Ammon's horn (tissue), 1 donor: ENCODE data around the gene DENND4C.
"Not testable (repeated sequence)": the region's sequence is repeated elsewhere in the genome, so short reads cannot be mapped to it uniquely, and the experiment has no call there.

Experiments
- DNase-seq: peaks from one replicate; pipeline ENCODE4 v3.0.0-alpha.2; 2016; ENCODE audit warnings: low spot score

Gene DENND4C

GRCh38 chr9:19411316-19411715 lies 180.8 kb downstream of the DENND4C start:
- no peak for DNase-seq

- not testable (repeated sequence) for DNase-seq
These were observed 183.0 kb downstream of the DENND4C start for GRCh38 chr9:19413456-19413855.

- DNase-seq: no peak
These were observed 185.7 kb downstream of the DENND4C start for GRCh38 chr9:19416143-19416542.

- DNase-seq: no peak
These were observed 190.4 kb downstream of the DENND4C start for GRCh38 chr9:19420877-19421276.
